ENCODE measurements around the gene EHBP1.
"Not testable (repeated sequence)": the region's sequence is repeated elsewhere in the genome, so short reads cannot be mapped to it uniquely, and the experiment has no call there.

The EHBP1 gene

DNA sequence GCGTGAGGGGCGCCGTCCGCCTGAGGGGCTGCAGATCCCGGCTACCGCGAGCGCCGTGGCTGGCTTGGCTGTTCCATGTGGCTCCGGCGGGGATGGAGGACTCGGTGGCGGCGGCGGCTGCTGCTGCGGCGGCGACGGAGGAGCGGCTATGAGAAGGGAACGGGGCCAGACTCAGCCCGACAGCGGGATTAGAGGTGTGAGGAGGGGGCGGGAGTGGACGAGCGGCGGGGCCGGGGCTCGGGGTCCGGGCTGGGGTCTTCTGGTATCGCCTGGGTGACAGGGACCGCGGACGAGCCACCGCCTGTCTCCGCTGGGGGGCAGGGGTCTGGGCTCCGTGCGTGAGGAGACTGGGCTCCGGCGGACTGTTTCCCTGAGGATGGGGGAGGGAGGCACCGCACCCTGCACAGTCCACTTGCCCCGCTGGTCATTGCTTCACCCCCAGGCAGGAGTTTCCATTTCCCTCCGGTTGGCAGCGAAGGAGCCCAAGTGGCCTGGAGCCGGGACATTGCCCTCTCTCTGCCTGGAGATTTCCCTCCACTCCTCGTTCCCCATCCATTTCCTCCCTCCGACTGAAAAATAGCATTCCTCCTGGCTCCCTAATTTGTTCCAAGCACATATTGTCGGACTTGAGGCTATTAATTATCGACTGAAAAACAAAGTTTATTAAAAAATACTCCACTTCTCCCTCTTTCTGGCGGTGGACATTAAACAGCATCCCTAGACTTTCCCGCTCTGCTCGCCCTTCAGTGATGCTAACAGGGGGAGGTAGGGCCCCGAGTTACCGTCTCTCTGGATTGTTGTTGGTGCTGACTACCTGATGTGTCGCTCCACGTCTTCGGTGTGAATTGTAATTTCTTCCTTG is 577 bp downstream of the EHBP1 start:
- DNase-seq = peak in 12 of 14 donors; percentile 40 to 85 (median 76)

DNA sequence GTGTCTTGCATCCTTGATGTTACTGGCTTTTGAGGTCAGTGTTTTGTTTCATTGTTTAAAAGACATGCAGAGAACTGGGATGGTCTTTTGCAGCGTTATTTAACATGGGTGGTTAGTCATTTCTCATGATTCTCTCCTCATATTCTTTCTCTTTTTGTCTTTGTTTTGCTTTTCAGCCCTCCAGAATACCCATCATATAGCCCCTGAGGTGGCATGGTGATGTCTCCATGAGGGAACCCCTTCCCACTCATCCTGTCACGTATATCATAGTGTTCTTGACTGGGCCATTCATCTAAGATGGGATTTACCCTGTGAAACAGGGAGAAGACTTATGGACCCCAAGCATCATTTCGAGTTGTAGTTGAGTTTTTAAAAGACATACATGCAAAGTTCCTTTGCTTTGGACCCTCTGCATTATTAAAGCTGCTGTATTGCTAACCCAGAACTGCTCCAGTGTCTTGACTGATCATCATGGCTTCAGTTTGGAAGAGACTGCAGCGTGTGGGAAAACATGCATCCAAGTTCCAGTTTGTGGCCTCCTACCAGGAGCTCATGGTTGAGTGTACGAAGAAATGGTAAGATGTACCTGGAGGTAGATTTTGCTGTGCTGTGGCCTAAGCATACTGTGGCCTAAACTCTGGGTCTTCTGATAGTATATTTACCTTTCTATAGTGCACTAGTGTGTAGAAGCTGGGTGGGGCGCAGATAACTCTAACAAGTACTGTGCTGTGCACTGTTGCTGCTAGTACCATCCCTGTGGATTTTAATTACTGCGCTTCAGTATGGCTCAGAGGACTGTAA is 1.4 kb downstream of the EHBP1 start:
- DNase-seq = peak in 1 of 14 donors; percentile 51

DNA sequence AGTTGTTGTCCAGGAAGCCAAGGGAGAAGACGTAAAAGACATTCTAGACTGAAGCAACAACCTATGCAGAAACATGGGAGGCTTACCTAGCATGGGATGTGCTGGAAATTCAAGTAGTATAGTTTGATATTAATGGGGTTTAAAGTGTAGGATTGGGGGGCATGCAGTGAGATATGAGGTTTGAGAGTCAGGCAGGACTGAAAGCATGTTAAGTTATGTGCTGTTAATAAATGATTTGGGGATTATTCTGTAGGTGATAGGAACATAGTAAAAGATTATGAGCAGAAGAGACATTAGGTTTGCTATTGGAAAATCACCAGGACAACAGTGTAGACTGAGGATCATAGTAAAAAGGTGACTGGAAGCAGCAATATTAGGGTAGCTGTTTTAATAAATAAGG is 3.2 kb downstream of the EHBP1 start:
- no peak for DNase-seq

DNA sequence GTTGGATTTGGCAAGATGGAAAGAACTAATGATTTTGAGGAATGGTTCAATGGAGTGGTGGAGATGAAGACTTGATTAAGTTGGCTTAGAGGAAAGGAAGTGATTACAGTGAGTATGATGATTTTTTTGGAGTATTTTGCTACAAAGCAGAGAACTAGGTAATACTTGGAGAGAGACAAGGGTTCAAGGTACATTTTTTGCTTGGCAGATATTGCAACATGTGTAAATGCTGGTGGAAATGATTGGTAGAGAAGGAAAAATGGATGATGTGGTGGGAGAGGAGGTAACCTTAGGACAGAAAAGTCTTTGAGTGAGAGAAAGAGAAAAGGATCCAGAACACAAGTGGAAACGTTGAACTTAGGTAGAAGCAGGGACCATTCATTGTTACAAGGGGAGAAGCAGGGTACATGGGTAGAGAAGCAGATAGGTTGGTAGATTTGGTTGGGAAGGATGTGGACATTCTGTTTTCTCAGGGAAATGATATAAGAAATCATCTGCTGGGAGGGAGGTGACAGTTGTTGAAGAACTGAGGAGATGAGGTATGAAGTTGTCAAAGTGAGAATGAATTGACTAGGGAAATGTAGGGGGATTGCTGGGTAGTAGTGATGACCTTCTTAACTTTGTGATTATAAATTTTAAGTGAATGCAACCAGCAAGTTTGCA is 6.5 kb downstream of the EHBP1 start:
- DNase-seq = no peak

DNA sequence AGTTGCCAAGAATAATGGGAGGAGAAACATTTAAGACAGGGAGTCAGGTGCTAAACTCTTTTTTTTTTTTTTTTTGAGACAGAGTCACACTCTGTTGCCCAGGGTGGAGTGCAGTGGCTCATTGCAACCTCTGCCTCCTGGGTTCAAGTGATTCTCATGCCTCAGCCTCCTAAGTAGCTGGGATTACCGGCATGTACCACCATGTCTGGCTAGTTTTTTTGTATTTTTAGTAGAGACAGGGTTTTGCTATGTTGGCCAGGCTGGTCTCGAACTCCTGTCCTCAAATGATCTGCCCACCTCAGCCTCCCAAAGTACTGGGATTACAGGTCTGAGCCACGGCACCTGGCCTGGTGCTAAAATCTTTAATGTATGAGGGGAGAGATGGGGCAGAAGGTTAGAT is 7.7 kb downstream of the EHBP1 start:
- not testable (repeated sequence) for DNase-seq

DNA sequence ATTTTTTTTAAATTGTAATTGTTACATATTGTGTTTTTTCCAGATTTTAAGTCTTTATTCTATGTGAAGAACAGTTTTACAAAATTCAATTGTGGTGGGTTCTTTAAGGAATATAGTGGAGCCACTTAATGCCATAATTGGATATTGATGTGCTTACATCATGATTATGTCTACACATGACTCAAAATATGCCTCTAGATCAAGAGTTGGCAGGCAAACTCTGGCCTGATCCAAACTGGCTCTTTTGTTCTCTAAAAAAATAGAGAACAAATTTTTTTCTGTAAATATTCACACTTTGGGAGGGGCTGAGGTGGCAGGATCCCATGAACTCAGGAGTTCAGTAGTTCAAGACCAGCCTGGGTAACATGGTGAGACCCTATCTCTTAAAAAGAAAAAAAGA is 8.3 kb downstream of the EHBP1 start:
- no peak for DNase-seq

DNA sequence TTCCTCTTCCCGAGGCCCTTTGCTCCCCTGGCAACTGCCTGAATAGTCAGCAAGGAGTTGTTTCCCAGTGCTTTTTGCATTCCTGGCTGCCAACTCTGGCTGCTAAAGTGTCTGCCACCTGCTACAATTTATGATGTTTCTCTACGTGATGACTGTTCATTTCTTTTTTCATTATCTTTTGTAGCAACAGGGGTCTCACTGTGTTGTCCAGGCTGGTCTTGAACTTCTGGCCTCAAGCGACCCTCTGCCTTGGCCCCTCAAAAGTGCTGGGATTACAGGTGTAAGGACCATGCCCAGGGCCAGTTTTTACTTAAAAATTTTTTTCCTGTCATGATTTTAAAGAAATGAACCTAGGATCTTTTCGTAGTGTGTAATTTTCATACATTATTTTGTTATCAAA is 11.3 kb downstream of the EHBP1 start:
- no peak for DNase-seq

DNA sequence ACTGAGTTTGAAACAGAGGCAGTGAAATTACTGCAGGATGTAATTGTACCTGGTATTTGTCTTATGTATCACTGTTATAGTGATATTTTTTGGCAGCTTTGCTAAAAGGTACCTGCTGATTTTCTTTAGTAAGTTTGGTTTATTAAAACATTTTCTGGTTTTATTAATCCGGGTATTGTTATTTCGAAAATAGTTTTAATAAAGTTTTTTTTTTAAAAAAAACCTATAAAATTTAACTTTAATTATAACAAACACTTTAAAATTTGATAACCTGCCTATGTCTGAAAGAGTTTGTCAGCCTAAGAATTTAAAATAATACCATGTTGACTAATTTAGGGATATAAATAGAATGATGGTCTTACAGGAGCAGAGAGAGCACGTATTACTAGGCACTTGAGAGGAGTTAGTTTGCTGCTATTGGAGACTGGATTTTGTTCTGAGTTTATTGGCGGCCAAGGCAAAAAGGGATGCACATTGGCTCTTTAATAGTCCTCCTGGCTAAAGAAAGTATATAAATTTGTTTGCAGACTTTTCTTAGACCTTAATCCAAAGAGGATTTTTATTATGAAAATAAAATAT is 12.1 kb downstream of the EHBP1 start:
- DNase-seq = no peak

DNA sequence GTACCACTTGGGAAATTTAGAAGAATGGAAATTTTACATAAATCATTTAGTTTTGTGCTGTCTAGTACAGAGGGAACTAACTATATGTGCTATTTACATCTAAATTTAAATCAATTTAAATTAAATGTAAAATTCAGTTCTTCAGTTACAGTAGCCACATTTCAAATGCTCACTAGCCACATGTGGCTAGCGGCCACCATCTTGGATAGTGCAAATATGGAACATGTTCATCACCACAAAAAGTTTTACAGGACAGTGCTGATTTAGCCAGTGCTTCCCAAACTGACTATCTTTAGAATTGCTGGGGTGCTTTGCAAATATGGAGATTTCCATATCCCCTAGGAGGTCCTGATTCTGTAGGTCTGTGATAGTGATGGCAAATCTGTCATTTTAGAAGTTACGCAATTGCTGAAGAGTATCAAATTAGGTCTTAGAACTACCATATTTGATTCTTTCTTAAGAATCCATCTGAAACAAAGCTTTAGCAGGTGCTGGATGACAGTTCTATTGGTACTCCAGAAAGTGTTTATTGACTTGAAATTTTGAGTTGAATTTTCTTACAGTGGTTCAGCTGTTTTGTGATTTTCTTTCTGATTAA is 12.8 kb downstream of the EHBP1 start:
- DNase-seq = no peak

DNA sequence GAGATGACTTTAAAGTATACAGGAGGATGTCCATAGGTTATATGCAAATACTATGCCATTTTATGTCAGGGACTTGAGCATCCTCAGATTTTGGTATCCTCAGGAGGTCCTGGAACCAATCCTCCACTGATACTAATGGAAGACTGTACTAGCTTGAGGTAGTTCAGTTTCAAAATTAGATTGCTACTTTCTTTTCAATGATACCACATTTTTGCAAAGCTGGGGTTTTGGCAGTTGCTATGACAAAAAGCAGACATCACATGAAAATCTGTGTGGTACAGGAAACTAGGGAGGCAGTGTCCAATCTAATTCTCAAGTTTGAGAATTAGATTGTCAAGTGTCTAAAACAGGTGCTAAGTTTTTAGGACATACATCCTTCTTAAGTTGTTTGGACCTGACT is 14.2 kb downstream of the EHBP1 start:
- DNase-seq = no peak

DNA sequence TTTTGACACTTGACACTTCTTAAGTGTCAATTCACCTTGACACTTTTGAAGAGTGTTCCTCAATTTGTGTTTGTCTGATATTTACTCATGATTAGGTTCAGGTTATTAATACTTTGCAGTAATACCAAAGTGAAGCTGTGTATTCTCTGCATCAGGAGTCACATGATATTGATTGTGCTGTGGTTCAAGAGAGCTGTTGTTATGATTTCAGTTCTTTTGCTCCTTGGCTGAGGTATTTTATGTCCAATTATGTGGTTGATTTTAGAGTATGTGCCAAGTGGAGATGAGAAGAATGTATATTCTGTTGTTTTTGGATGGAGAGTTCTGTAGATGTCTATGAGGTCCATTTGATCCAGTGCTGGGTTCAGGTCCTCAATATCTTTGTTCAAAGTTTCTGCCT is 17.2 kb downstream of the EHBP1 start:
- DNase-seq = no peak

DNA sequence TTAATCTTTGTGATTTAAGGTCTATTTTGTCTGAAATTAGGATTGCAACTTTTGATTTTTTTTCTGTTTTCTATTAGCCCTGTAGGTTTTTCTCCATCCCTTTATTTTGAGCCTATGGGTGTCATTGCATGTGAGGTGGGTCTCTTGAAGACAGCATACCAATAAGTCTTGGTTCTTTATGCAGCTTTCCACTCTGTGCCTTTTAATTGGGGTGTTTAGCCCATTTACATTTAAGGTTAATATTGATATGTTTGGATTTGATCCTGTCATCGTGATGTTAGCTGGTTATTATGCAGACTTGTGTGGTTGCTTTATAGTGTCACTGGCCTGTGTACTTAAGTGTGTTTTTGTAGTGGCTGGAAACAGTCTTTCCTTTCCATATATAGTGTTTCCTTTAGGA is 17.7 kb downstream of the EHBP1 start:
- DNase-seq = no peak

DNA sequence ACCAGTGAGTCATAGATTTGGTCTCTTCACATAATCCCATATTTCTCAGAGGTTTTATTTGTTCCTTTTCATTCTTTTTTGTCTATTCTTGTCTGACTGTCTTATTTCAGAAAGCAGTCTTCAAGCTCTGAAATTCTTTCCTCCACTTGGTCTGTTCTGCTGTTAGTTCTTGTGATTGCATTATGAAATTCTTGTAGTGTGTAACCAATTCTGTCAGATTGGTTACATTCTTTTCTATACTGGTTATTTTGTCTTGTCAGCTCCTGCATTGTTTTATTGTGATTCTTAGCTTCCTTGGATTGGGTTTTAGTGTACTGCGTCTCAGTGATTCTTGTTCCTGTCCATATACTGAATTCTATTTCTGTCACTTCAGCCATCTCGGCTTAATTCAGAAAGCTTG is 18.6 kb downstream of the EHBP1 start:
- no peak for DNase-seq

DNA sequence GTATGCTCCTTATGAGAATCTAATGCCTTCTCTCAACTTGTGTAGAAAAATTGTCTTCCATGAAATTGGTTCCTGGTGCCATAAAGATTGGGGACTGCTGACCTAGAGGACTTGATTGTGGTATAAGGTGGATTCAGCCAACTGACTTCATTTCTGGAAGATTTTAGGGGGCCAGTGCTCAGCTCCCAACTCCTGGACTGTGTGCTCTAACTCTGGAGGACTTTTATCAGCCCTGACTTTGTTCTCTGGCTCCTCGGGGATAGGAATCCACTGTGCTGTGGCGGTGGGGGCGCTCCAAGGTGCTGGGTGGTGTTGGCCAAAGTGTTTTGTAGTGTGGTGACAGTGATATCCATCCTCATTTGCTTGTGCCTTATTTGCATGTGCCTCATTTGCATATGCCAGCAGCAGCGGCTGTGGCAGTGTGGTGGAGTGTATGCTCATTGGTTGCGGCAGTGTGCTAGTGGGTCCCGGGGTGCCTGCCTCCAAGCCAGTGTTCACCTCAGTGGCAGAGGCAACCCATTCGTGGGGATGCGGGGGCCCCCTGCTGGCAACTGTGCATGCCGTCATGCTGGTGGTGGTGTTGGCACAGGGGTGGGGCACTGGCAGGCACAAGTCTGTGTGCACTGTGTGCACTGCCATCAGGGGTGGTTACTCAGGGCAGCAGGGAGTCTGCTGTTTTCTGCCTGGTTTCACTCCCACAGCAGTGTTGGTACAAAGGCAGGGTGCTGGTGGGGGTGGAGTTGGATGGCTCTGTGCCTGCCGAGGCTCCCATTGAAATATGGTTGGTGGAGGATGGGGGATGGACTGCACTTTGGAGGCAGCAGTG is 19.6 kb downstream of the EHBP1 start:
- peak in 12 of 14 donors; percentile 6 to 78 (median 34) for DNase-seq

DNA sequence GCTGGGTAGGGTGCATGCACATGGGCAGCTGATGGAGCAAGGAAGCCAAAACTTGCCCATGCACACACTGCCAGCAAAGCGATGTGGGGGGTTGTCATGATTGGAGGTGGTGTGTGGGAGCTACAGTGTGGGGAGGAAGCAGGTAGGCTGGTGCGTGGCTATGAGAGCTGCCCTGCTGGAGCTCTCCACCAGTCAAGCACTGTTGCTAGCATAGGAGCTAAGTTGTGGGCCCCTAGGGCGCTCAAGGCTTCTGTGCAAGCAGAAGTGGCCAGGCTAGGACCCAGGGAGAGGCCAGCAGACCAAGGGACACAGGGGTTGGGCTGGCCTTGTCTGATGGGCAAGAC is 20.2 kb downstream of the EHBP1 start:
- no peak for DNase-seq

DNA sequence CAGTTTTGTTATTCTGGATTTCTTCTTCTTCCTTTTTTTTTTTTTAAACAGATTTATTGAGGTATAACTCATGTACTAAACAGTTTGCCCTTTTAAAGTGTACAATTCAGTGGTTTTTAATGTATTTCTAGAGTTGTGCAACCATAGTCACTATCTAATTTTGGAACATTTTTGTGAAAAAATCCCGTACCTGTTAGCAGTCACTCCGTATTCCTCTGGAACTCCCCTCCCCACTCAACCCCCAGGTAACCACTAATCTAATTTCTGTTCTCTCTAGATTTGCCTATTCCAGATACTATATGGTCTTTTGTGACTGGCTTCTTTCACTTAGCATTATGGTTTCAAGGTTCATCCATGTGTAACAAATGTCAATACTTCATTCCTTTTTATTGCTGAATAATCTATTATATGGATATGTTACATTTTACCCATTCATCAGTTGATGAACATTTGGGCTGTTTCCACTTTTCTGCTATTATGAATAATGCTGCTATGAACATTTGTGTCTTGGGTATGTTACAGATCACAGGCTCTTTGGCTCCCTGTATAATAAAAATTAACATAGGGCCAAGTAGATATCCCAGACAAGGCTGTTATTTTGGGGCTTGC is 21.9 kb downstream of the EHBP1 start:
- no peak for DNase-seq

DNA sequence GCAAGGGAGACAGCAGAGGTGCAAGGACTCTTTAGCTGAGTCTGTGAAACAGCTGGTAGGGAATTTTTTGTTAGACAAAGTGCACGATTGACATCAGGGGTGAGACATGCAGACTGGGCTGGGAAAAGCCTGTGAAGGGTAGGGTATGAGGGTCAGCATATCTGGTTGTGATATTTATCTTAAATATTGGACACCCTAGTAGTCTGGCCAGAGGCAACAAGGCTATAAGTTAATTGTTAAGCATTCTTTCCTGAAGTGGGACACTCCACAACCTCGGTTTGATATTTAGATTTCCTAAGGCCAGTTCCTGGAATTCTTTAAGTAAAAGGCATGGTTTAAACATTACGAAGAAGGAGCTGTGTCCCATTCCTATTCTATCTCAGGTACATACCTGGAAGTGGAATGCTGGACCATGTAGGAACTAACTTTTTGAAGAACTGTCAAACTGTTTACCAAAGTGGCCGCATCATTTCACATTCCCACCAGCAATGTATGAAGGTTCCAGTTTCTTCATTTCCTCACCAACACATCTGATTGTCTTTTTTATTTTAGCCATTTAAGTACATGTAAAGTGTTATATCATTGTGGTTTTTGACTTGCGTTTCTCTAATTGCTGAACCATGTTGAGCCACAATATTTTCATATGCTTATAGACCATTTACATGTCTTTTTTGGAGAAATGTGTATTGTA is 22.5 kb downstream of the EHBP1 start:
- no peak for DNase-seq

DNA sequence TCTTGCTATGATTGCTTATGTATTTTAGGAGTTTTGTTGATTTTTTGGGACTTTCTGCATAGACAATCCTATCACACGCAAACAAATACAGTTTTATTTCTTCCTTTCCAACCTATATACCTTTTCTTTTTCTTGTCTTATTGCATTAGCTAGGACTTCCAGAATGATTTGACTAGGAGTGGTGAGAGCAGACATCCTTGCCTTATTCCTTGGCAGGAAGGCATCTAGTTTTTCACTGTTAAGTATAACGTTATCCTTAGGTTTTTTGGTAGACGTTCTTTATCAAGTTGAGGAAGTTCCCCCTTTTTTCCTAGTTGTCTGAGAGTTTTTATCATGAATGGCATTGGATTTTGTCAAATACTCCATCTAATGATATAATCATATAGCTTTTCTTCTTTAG is 25.8 kb downstream of the EHBP1 start:
- DNase-seq = no peak

DNA sequence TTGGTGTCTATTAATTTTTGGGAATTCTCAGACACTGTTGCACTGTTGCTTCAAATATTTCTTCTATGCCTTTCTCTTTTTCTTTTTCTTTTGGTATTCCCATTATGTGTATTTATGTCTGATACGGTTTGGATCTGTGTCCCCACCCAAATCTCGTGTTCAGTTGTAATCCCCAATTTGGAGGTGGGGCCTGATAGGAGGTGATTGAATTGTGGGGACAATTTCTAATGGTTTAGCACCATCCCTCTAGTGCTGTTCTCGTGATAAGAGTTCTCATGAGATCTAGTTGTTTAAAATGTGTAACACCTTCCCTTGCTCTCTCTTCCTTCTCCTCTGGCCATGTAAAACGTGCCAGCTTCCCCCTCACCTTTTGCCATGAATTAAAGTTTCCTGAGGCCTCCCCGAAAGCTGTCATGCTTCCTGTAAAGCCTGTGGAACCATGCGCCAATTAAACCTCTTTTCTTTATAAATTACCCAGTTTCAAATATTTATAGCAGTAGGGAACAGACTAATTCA is 26.8 kb downstream of the EHBP1 start:
- DNase-seq = no peak

DNA sequence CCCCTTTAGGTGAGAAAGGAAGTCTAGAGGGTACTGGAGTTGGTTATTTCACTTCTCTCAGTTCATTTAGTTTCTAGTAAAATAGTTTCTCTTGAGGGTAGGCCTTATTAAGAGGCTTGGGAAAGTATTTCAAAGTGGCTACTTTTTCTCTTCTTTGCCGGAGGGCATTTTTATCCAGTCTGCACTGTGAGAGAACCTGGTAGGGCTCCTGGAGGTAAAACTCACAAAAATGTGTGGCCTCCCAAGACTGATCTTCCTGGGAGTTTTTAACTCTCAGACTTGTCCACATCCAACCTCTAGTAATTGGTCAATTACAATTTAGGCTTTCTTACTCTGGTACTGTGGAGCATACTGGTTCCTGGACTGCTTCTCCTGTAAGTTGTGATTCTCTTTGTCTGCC is 28.0 kb downstream of the EHBP1 start:
- DNase-seq = no peak

All from C1 segment of cervical spinal cord (tissue), 14 donors.